Smooth muscle cell (in vitro differentiated cells): ENCODE data around the gene TMEM169. TPM values are rescaled to one million over a fixed set of nuclear protein-coding genes. Genes with fewer than 3 reads are reported as not detected.
A peak's percentile ranks its signal among the peaks of the same experiment; 100 is the strongest.

Source experiments
- DNase-seq: peaks from one replicate; lab custom pipeline; 2025; ENCODE audit not compliant: unreplicated experiment; lab: John Stamatoyannopoulos, UW
- H2AFZ ChIP-seq: fragments of 200-600 bp; sonication (generic); 2 replicates; pipeline ENCODE4 v1.6.0; 2016; ENCODE audit warnings: antibody characterized with exemption, low read depth, mild to moderate bottlenecking
- H3F3A ChIP-seq: fragments of 200-600 bp; sonication (generic); 2 replicates; pipeline ENCODE4 v1.6.0; 2017; ENCODE audit warnings: antibody characterized with exemption, low read depth
- H3K27ac ChIP-seq: fragments of 200-600 bp; sonication (generic); 2 replicates; pipeline ENCODE4 v1.5.1; 2016; ENCODE audit warnings: low read depth, mild to moderate bottlenecking
- H3K27me3 ChIP-seq: fragments of 200-600 bp; sonication (generic); 2 replicates; pipeline ENCODE4 v1.6.1; 2016; ENCODE audit warnings: low read depth, mild to moderate bottlenecking
- H3K36me3 ChIP-seq: fragments of 200-600 bp; sonication (generic); 2 replicates; pipeline ENCODE4 v1.5.1; 2016; ENCODE audit warnings: low read depth
- H3K4me1 ChIP-seq: fragments of 200-600 bp; sonication (generic); 2 replicates; pipeline ENCODE4 v1.5.1; 2016; ENCODE audit warnings: low read depth
- H3K4me2 ChIP-seq: fragments of 200-600 bp; sonication (generic); 2 replicates; pipeline ENCODE4 v1.6.0; 2016; ENCODE audit warnings: mild to moderate bottlenecking
- H3K4me3 ChIP-seq: fragments of 200-600 bp; sonication (generic); 2 replicates; pipeline ENCODE4 v1.5.1; 2016; ENCODE audit warnings: mild to moderate bottlenecking
- H3K79me2 ChIP-seq: fragments of 200-600 bp; sonication (generic); 2 replicates; pipeline ENCODE4 v1.6.0; 2016; ENCODE audit warnings: low read depth, mild to moderate bottlenecking
- H3K9ac ChIP-seq: fragments of 200-600 bp; sonication (generic); 2 replicates; pipeline ENCODE4 v1.6.0; 2016; ENCODE audit warnings: low read depth
- H3K9me3 ChIP-seq: fragments of 200-600 bp; sonication (generic); replicated peaks from 2 replicates; pipeline ENCODE4 v1.5.1; 2016; ENCODE audit warnings: low read depth
- H4K20me1 ChIP-seq: fragments of 200-600 bp; sonication (generic); 2 replicates; pipeline ENCODE4 v1.6.0; 2016; ENCODE audit warnings: low read depth
- CTCF ChIP-seq: fragments of 200-600 bp; sonication (generic); IDR thresholded peaks from 2 replicates; pipeline ENCODE4 v1.5.1; 2017; ENCODE audit warnings: borderline replicate concordance, mild to moderate bottlenecking, antibody characterized with exemption; ENCODE audit not compliant: insufficient read depth, poor library complexity, severe bottlenecking
- WGBS: methylation state at CpG from one replicate; pipeline ENCODE4 v1.1.7; 2016; ENCODE audit warnings: low lambda C conversion rate; 5-methylcytosine and 5-hydroxymethylcytosine counted together
- polyA plus RNA-seq: library from polyadenylated mRNA; unstranded; fragments of >200 nt; fragmentation: Nextera tagmentation; extraction: Ambion mirVana; gene quantifications from 2 replicates; pipeline ENCODE4 v1.2.1, GENCODE V29; 2016
- total RNA-seq: library from RNA; depleted of rRNA; stranded (reverse); fragments of >200 nt; gene quantifications from 2 replicates; pipeline ENCODE4 v1.2.3, GENCODE V29; 2014

The TMEM169 gene
- total and polyA plus RNA-seq, 2 experiments from 2014 or later, result 3.6 to 5.7 TPM

- no peak overlapping the region for H3K27ac ChIP-seq
- DNase-seq, result no peak
- no peaks in the 10 kb centered on the region for H3K9me3 ChIP-seq
- peaks cover 25% of the 10 kb centered on the region for H3K4me1 ChIP-seq
- H3K36me3 ChIP-seq, result peaks cover 22% of the 10 kb centered on the region
- no peak for TF ChIP-seq CTCF
- WGBS, result 98% methylated on average over 5 of the region's 5 CpGs
- H3K79me2 ChIP-seq, result peaks cover 21% of the 10 kb centered on the region
- H3K27me3 ChIP-seq, result no peaks in the 10 kb centered on the region
- no peak overlapping the region for H2AFZ ChIP-seq
- H3F3A ChIP-seq, result peaks cover 18% of the 10 kb centered on the region
- no peak overlapping the region for H3K4me3 ChIP-seq
- H3K9ac ChIP-seq, result no peak overlapping the region
- peaks cover 66% of the 10 kb centered on the region for H4K20me1 ChIP-seq
- no peak overlapping the region for H3K4me2 ChIP-seq
Measured at GRCh38 chr2:216147172-216148131, 65.7 kb downstream of the TMEM169 start.

GRCh38 chr2:216148983-216149382, 67.3 kb downstream of the TMEM169 start:
- Histone ChIP-seq H3K27ac (peak overlapping the region; percentile 14), H2AFZ (no peak overlapping the region), H3K4me1 (peaks cover 20% of the 10 kb centered on the region), H4K20me1 (peaks cover 70% of the 10 kb centered on the region), H3K79me2 (peaks cover 14% of the 10 kb centered on the region), H3K4me2 (no peak overlapping the region), H3K4me3 (no peak overlapping the region), H3K27me3 (no peaks in the 10 kb centered on the region), H3K9ac (no peak overlapping the region), H3K36me3 (peaks cover 24% of the 10 kb centered on the region), H3K9me3 (no peaks in the 10 kb centered on the region), H3F3A (peaks cover 23% of the 10 kb centered on the region)
- TF ChIP-seq CTCF, result no peak
- 95% methylated on average over 4 of the region's 4 CpGs for WGBS
- no peak for DNase-seq

GRCh38 chr2:216149741-216150140, 68.0 kb downstream of the TMEM169 start:
- H3K4me2 ChIP-seq, result no peak overlapping the region
- DNase-seq, result no peak
- TF ChIP-seq CTCF, result no peak
- H4K20me1 ChIP-seq, result peaks cover 73% of the 10 kb centered on the region
- no peaks in the 10 kb centered on the region for H3K27me3 ChIP-seq
- H3F3A ChIP-seq, result peaks cover 23% of the 10 kb centered on the region
- no peak overlapping the region for H3K9ac ChIP-seq
- no peaks in the 10 kb centered on the region for H3K9me3 ChIP-seq
- no peak overlapping the region for H3K4me3 ChIP-seq
- peaks cover 28% of the 10 kb centered on the region for H3K36me3 ChIP-seq
- no peak overlapping the region for H2AFZ ChIP-seq
- H3K27ac ChIP-seq, result peak overlapping the region; percentile 9
- peaks cover 14% of the 10 kb centered on the region for H3K79me2 ChIP-seq
- WGBS, result 79% methylated on average over 5 of the region's 5 CpGs
- H3K4me1 ChIP-seq, result peaks cover 20% of the 10 kb centered on the region
